HCT116 (cell line): ENCODE measurements around the gene C14orf180. TPM values are rescaled to one million over a fixed set of nuclear protein-coding genes. Genes with fewer than 3 reads are reported as not detected.
"Not testable (repeated sequence)": the region's sequence is repeated elsewhere in the genome, so short reads cannot be mapped to it uniquely, and the experiment has no call there.

Experiments
- ATAC-seq: fragments of 200-7000 bp; cut with Tn5 transposase; 2 replicates; pipeline ENCODE4 v1.9.1; 2020; ENCODE audit warnings: mild to moderate bottlenecking, moderate library complexity
- BruUV-seq: library from RNA; stranded (reverse); fragments of 400-500 nt; replicated peaks from 2 replicates; lab custom pipeline; 2021; lab: Mats Ljungman, UMichigan
- CTCF ChIA-PET: fragments of 300-600 bp; sonication (Branson Sonifier 250); formaldehyde crosslinking; loops from one replicate; lab custom pipeline; 2021; ENCODE audit warnings: antibody characterized with exemption; lab: Charles Lee
- POLR2A ChIA-PET: fragments of 300-600, 350-600 bp; sonication (Branson Sonifier 250); formaldehyde crosslinking; loops from one replicate; lab custom pipeline; 2021; ENCODE audit warnings: antibody characterized with exemption; lab: Charles Lee
- RAD21 ChIA-PET, 2 experiments: fragments of 300-600 bp; sonication (Branson Sonifier 250); formaldehyde crosslinking; loops; one replicate each; lab custom pipeline; 2023; ENCODE audit warnings: low total read pairs in 2 of 2; ENCODE audit not compliant: uncharacterized antibody in 2 of 2, unreplicated experiment in 2 of 2, low non-redundant PET in 1 of 2; lab: Charles Lee
- DNase-seq: peaks from one replicate; pipeline ENCODE4 v3.0.0-alpha.2; 2010; ENCODE audit warnings: low read depth, low spot score
- H2AFZ ChIP-seq: fragments of 200-600 bp; shearing (Covaris generic), sonication (generic); 2 replicates; pipeline ENCODE4 v1.6.1; 2017; ENCODE audit warnings: low read depth, mixed run types, mixed read lengths, antibody characterized with exemption, low read length; ENCODE audit not compliant: poor library complexity, severe bottlenecking
- H3K27ac ChIP-seq: 2 replicates; pipeline ENCODE4 v1.5.1; 2012; ENCODE audit warnings: low read depth, low read length
- H3K27me3 ChIP-seq: fragments of 200-600 bp; sonication (generic); 2 replicates; pipeline ENCODE4 v1.6.1; 2016; ENCODE audit warnings: mixed run types, low read length, mixed read lengths; ENCODE audit not compliant: insufficient read depth
- H3K36me3 ChIP-seq, 2 experiments: fragments of 200-500 bp in 1 of 2; fragments of 200-600 bp in 1 of 2; sonication (Bioruptor generic) in 1 of 2; sonication (generic) in 1 of 2; 2 replicates each; pipeline versions ENCODE4 v1.5.1 to v1.6.1; 2014 to 2016; ENCODE audit warnings: low read length in 2 of 2, inconsistent platforms in 1 of 2, mixed read lengths in 1 of 2, mixed run types in 1 of 2; ENCODE audit not compliant: insufficient read depth in 2 of 2, control insufficient read depth in 1 of 2
- H3K4me1 ChIP-seq, 2 experiments: fragments of 200-600 bp in 1 of 2; sonication (generic) in 1 of 2; 2 replicates each; pipeline versions ENCODE4 v1.5.1 to v1.6.1; 2012 to 2017; ENCODE audit warnings: low read length in 2 of 2, inconsistent platforms in 1 of 2, mild to moderate bottlenecking in 1 of 2, mixed read lengths in 1 of 2, mixed run types in 1 of 2, moderate library complexity in 1 of 2; ENCODE audit not compliant: insufficient read depth in 2 of 2, control insufficient read depth in 1 of 2
- H3K4me2 ChIP-seq: fragments of 200-600 bp; sonication (generic); 2 replicates; pipeline ENCODE4 v1.6.1; 2017; ENCODE audit warnings: mixed run types, low read length, mixed read lengths
- H3K4me3 ChIP-seq, 2 experiments: fragments of 200-600 bp in 1 of 2; sonication (generic) in 1 of 2; replicated peaks in 1 of 2; 2 replicates each; pipeline ENCODE4 v1.5.1; 2011 to 2016; ENCODE audit warnings: low read length in 2 of 2, control low read depth in 1 of 2, low read depth in 1 of 2, mild to moderate bottlenecking in 1 of 2, mixed read lengths in 1 of 2, mixed run types in 1 of 2
- H3K79me2 ChIP-seq: fragments of 200-600 bp; sonication (generic); 2 replicates; pipeline ENCODE4 v1.6.1; 2017; ENCODE audit warnings: mild to moderate bottlenecking, mixed run types, low read length, moderate library complexity, mixed read lengths; ENCODE audit not compliant: insufficient read depth
- H3K9ac ChIP-seq: fragments of 200-600 bp; sonication (generic); 2 replicates; pipeline ENCODE4 v1.6.1; 2016; ENCODE audit warnings: low read length, mixed read lengths
- H3K9me2 ChIP-seq: fragments of 200-600 bp; sonication (generic), shearing (Covaris generic); 2 replicates; pipeline ENCODE4 v1.6.1; 2017; ENCODE audit warnings: mixed run types, mild to moderate bottlenecking, moderate library complexity; ENCODE audit not compliant: insufficient read depth
- H3K9me3 ChIP-seq, 2 experiments: fragments of 200-500 bp in 1 of 2; fragments of 200-600 bp in 1 of 2; sonication (Bioruptor generic) in 1 of 2; sonication (generic) in 1 of 2; 2 replicates each; pipeline ENCODE4 v1.6.1; 2014 to 2017; ENCODE audit warnings: low read length in 2 of 2, mixed read lengths in 2 of 2, inconsistent platforms in 1 of 2, low read depth in 1 of 2, mild to moderate bottlenecking in 1 of 2, mixed run types in 1 of 2, moderate library complexity in 1 of 2; ENCODE audit not compliant: control insufficient read depth in 1 of 2, insufficient read depth in 1 of 2
- H4K20me1 ChIP-seq: fragments of 200-600 bp; sonication (generic), shearing (Covaris generic); 2 replicates; pipeline ENCODE4 v1.6.1; 2017; ENCODE audit warnings: mixed run types, mild to moderate bottlenecking, moderate library complexity; ENCODE audit not compliant: insufficient read depth
- CBX3 ChIP-seq: IDR thresholded peaks from 2 replicates; pipeline ENCODE4 v1.6.1; 2012; ENCODE audit warnings: low read depth
- CEBPB ChIP-seq: IDR thresholded peaks from 2 replicates; pipeline ENCODE4 v1.6.1; 2012; ENCODE audit warnings: low read depth
- EGR1 ChIP-seq: IDR thresholded peaks from 2 replicates; pipeline ENCODE4 v1.6.1; 2012; ENCODE audit warnings: low read depth
- ELF1 ChIP-seq: IDR thresholded peaks from 2 replicates; pipeline ENCODE4 v1.6.1; 2012; ENCODE audit warnings: low read depth, borderline replicate concordance
- EZH2 ChIP-seq: fragments of 200-600 bp; sonication (generic); IDR thresholded peaks from 2 replicates; pipeline ENCODE4 v1.6.1; 2017; ENCODE audit warnings: antibody characterized with exemption, mixed run types
- JUND ChIP-seq: IDR thresholded peaks from 2 replicates; pipeline ENCODE4 v1.6.1; 2012
- POLR2AphosphoS5 ChIP-seq: IDR thresholded peaks from 2 replicates; pipeline ENCODE4 v1.6.1; 2011; ENCODE audit warnings: mild to moderate bottlenecking, low read depth, low read length, moderate library complexity
- SIN3A ChIP-seq: IDR thresholded peaks from 2 replicates; pipeline ENCODE4 v1.6.1; 2012; ENCODE audit warnings: low read depth
- SP1 ChIP-seq: IDR thresholded peaks from 2 replicates; pipeline ENCODE4 v1.6.1; 2012; ENCODE audit warnings: low read depth
- SRF ChIP-seq: IDR thresholded peaks from 2 replicates; pipeline ENCODE4 v1.6.1; 2012; ENCODE audit warnings: low read depth
- TCF7L2 ChIP-seq: IDR thresholded peaks from 2 replicates; pipeline ENCODE4 v1.7.0; 2011; ENCODE audit warnings: borderline replicate concordance, inconsistent platforms; ENCODE audit not compliant: insufficient read depth, insufficient read length; ENCODE audit errors: extremely low read depth
- YY1 ChIP-seq: IDR thresholded peaks from 2 replicates; pipeline ENCODE4 v1.6.1; 2011; ENCODE audit warnings: low read length, low read depth, moderate library complexity, mild to moderate bottlenecking; ENCODE audit not compliant: insufficient replicate concordance; ENCODE audit errors: extremely low read depth
- ZNF274 ChIP-seq: fragments of 200-500 bp; sonication (Bioruptor generic); IDR thresholded peaks from 2 replicates; pipeline ENCODE4 v1.6.1; 2014; ENCODE audit warnings: mild to moderate bottlenecking, low read depth, low read length, inconsistent platforms
- intact Hi-C: fragments of 100-400 bp; cut with micrococcal nuclease; formaldehyde crosslinking; loops from 2 replicates; pipeline ENCODE4 v1.10.0; 2022
- total RNA-seq: library from RNA; stranded (reverse); gene quantifications from one replicate; pipeline ENCODE4 v1.2.1, GENCODE V29; 2021; ENCODE audit not compliant: unreplicated experiment
- TF ChIP-seq, protein P1 (sequence below): IDR thresholded peaks from 2 replicates; pipeline ENCODE4 v1.6.1; 2012; ENCODE audit warnings: low read depth
- TF ChIP-seq, protein P2 (sequence below), 3 experiments: fragments of 200-600 bp in 1 of 3; sonication (generic) in 1 of 3; IDR thresholded peaks in 2 of 3; conservative IDR thresholded peaks in 1 of 3; 2 replicates each; pipeline ENCODE4 v1.5.1; 2012 to 2017; ENCODE audit warnings: low read depth in 2 of 3, low read length in 2 of 3, antibody characterized with exemption in 1 of 3, borderline replicate concordance in 1 of 3, control low read depth in 1 of 3, mild to moderate bottlenecking in 1 of 3, mixed read lengths in 1 of 3, mixed run types in 1 of 3, moderate library complexity in 1 of 3; ENCODE audit not compliant: insufficient read depth in 1 of 3

Gene C14orf180
- total RNA-seq, 1 experiment from 2014 or later, result not detected

DNA sequence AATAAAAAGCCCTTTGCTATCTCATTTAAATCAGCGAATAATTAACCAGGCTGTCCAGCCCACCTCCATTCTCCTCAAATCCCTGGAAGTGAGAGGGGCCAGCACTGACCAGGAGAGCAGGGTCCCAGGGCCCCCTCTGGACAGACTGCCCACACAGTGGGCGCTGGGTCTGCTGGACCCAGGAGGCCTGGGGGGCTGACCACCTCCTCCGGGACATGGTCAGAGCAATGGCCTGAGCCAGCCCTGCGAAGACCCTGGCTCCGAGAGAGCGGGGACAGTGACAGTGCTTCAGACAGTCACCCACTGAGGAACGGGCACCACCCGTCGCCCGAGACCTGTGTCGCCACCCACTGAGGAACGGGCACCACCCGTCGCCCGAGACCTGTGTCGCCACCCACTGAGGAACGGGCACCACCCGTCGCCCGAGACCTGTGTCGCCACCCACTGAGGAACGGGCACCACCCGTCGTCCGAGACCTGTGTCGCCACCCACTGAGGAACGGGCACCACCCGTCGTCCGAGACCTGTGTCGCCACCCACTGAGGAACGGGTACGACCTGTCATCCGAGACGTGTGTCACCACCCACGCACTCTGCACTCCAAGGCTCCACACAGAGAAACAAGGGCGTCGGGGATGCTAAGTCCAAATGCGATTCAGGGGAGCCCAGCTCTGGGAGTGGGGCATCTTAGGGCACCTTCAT, 57.4 kb downstream of the C14orf180 start:
- H2AFZ ChIP-seq, DNase-seq, H3K4me1 ChIP-seq, H3K9me2 ChIP-seq, POLR2A ChIA-PET, RAD21 ChIA-PET, H3K4me2 ChIP-seq, H3K9me3 ChIP-seq, H3K4me3 ChIP-seq, BruUV-seq, H3K36me3 ChIP-seq, H3K79me2 ChIP-seq, intact Hi-C loops, H4K20me1 ChIP-seq, ATAC-seq, H3K27me3 ChIP-seq, H3K9ac ChIP-seq, H3K27ac ChIP-seq: not testable (repeated sequence)
- CTCF ChIA-PET, result interaction anchor here (1.7 kb wide), 1 partner anchor 559 kb away, joined by 4 read pairs; no protein-coding TSS in a partner anchor

DNA sequence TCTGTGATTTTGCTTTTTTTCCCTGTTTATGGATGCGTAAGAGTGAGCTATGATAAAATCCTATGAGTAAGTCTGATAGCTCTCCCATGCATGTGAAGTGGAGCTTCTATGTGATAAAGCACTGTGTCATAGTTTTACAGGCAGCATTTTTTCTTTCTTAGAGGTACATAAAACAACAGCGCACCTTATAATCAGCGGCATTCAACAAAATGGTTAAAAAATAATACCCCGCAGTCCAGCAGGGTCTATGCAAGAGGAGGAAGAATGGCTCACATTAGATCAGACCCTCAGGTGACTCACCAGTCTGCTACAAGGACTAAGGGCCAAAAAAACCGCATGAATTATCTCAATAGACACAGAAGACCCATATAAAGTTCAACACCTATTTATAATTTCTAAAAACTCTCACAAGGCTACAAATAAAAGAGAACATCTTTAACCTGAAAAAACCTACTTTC, 58.0 kb downstream of the C14orf180 start:
- intact Hi-C loops, result no loop called here
- TF ChIP-seq CEBPB (no peak), TCF7L2 (no peak), SP1 (no peak), CBX3 (no peak), SIN3A (no peak), EZH2 (no peak), JUND (no peak), POLR2AphosphoS5 (no peak), YY1 (no peak), ELF1 (no peak), EGR1 (no peak), SRF (no peak), ZNF274 (no peak)
- TF ChIP-seq, protein P1, sequence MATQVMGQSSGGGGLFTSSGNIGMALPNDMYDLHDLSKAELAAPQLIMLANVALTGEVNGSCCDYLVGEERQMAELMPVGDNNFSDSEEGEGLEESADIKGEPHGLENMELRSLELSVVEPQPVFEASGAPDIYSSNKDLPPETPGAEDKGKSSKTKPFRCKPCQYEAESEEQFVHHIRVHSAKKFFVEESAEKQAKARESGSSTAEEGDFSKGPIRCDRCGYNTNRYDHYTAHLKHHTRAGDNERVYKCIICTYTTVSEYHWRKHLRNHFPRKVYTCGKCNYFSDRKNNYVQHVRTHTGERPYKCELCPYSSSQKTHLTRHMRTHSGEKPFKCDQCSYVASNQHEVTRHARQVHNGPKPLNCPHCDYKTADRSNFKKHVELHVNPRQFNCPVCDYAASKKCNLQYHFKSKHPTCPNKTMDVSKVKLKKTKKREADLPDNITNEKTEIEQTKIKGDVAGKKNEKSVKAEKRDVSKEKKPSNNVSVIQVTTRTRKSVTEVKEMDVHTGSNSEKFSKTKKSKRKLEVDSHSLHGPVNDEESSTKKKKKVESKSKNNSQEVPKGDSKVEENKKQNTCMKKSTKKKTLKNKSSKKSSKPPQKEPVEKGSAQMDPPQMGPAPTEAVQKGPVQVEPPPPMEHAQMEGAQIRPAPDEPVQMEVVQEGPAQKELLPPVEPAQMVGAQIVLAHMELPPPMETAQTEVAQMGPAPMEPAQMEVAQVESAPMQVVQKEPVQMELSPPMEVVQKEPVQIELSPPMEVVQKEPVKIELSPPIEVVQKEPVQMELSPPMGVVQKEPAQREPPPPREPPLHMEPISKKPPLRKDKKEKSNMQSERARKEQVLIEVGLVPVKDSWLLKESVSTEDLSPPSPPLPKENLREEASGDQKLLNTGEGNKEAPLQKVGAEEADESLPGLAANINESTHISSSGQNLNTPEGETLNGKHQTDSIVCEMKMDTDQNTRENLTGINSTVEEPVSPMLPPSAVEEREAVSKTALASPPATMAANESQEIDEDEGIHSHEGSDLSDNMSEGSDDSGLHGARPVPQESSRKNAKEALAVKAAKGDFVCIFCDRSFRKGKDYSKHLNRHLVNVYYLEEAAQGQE, result no peak
- TF ChIP-seq, protein P2, sequence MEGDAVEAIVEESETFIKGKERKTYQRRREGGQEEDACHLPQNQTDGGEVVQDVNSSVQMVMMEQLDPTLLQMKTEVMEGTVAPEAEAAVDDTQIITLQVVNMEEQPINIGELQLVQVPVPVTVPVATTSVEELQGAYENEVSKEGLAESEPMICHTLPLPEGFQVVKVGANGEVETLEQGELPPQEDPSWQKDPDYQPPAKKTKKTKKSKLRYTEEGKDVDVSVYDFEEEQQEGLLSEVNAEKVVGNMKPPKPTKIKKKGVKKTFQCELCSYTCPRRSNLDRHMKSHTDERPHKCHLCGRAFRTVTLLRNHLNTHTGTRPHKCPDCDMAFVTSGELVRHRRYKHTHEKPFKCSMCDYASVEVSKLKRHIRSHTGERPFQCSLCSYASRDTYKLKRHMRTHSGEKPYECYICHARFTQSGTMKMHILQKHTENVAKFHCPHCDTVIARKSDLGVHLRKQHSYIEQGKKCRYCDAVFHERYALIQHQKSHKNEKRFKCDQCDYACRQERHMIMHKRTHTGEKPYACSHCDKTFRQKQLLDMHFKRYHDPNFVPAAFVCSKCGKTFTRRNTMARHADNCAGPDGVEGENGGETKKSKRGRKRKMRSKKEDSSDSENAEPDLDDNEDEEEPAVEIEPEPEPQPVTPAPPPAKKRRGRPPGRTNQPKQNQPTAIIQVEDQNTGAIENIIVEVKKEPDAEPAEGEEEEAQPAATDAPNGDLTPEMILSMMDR (IDR thresholded peaks at IDR 0.05 in 2 of 3, conservative IDR thresholded peaks at IDR 0.05 in 1 of 3; ENCODE audit: borderline replicate concordance in 1 of 3, insufficient read depth in 1 of 3, low read depth in 2 of 3, low read length in 2 of 3), result no peak

More for the DNA sequence above, 58.0 kb downstream of the C14orf180 start:
- BruUV-seq, result no TSS peak
- Histone ChIP-seq H3K9me3 (no peaks in the 10 kb centered on the region), H3K79me2 (no peaks in the 10 kb centered on the region), H3K4me2 (no peak overlapping the region), H3K9ac (no peak overlapping the region), H3K9me2 (no peaks in the 10 kb centered on the region), H3K36me3 (no peaks in the 10 kb centered on the region), H3K27ac (no peak overlapping the region), H3K4me3 (no peak overlapping the region), H4K20me1 (no peaks in the 10 kb centered on the region), H3K4me1 (peaks cover 4 to 6% of the 10 kb centered on the region in 2 experiments), H2AFZ (no peak overlapping the region), H3K27me3 (peaks cover 5% of the 10 kb centered on the region; the same call in 1 of the 2 replicates)
- CTCF ChIA-PET, result interaction anchor here (1.7 kb wide), 1 partner anchor 560 kb away, joined by 4 read pairs; no protein-coding TSS in a partner anchor
- ATAC-seq, result no peak
- RAD21 ChIA-PET, result no interaction called here
- POLR2A ChIA-PET, result no interaction called here
- DNase-seq, result no peak
